ENCODE measurements around the gene VSTM2L.

VSTM2L gene

GRCh38 chr20:37977338-37977737 lies 74.4 kb downstream of the VSTM2L start:
- H3K4me2 ChIP-seq (ENCODE audit: low read length) = no peak overlapping the region
- H3K9me3 ChIP-seq (ENCODE audit: low read length) = no peaks in the 10 kb centered on the region
- H3K9me2 ChIP-seq (ENCODE audit: low read depth, low read length) = no peaks in the 10 kb centered on the region
- no peak for TF ChIP-seq EZH2 (IDR thresholded peaks at IDR 0.05; ENCODE audit: borderline replicate concordance, low read length)
- TF ChIP-seq, protein P1, sequence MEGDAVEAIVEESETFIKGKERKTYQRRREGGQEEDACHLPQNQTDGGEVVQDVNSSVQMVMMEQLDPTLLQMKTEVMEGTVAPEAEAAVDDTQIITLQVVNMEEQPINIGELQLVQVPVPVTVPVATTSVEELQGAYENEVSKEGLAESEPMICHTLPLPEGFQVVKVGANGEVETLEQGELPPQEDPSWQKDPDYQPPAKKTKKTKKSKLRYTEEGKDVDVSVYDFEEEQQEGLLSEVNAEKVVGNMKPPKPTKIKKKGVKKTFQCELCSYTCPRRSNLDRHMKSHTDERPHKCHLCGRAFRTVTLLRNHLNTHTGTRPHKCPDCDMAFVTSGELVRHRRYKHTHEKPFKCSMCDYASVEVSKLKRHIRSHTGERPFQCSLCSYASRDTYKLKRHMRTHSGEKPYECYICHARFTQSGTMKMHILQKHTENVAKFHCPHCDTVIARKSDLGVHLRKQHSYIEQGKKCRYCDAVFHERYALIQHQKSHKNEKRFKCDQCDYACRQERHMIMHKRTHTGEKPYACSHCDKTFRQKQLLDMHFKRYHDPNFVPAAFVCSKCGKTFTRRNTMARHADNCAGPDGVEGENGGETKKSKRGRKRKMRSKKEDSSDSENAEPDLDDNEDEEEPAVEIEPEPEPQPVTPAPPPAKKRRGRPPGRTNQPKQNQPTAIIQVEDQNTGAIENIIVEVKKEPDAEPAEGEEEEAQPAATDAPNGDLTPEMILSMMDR (IDR thresholded peaks at IDR 0.05; ENCODE audit: low read length) = no peak
- H3K36me3 ChIP-seq (ENCODE audit: insufficient read depth, low read length) = 0 out of 2 replicates have a peak, but pooled peaks cover 8% of the 10 kb centered on the region
- no peak overlapping the region for H3K4me3 ChIP-seq (ENCODE audit: low read depth, low read length, poor library complexity, severe bottlenecking)
- no peaks in the 10 kb centered on the region for H3K27me3 ChIP-seq (ENCODE audit: insufficient read depth, low read length)
- no peak overlapping the region for H3K27ac ChIP-seq (ENCODE audit: low read depth, low read length, poor library complexity, severe bottlenecking)
- H3K4me1 ChIP-seq (ENCODE audit: insufficient read depth, low read length, severe bottlenecking) = peaks cover 13% of the 10 kb centered on the region
- no peak overlapping the region for H3K9ac ChIP-seq (ENCODE audit: low read length)
- no peaks in the 10 kb centered on the region for H4K20me1 ChIP-seq (ENCODE audit: insufficient read depth, low read length)
- no peak overlapping the region for H2AFZ ChIP-seq (ENCODE audit: low read length)
- no peaks in the 10 kb centered on the region for H3F3A ChIP-seq (ENCODE audit: insufficient read depth, low read length)
- no peaks in the 10 kb centered on the region for H3K79me2 ChIP-seq (ENCODE audit: insufficient read depth, low read length)

GRCh38 chr20:37977786-37978185 lies 74.9 kb downstream of the VSTM2L start:
- no peak overlapping the region for H3K9ac ChIP-seq (ENCODE audit: low read length)
- no peaks in the 10 kb centered on the region for H3F3A ChIP-seq (ENCODE audit: insufficient read depth, low read length)
- no peaks in the 10 kb centered on the region for H3K27me3 ChIP-seq (ENCODE audit: insufficient read depth, low read length)
- H3K4me2 ChIP-seq (ENCODE audit: low read length) = no peak overlapping the region
- H2AFZ ChIP-seq (ENCODE audit: low read length) = no peak overlapping the region
- peaks cover 12% of the 10 kb centered on the region; the same call in 1 of the 2 replicates for H3K36me3 ChIP-seq (ENCODE audit: insufficient read depth, low read length)
- H3K9me2 ChIP-seq (ENCODE audit: low read depth, low read length) = no peaks in the 10 kb centered on the region
- H3K79me2 ChIP-seq (ENCODE audit: insufficient read depth, low read length) = no peaks in the 10 kb centered on the region
- no peaks in the 10 kb centered on the region for H4K20me1 ChIP-seq (ENCODE audit: insufficient read depth, low read length)
- TF ChIP-seq EZH2 (IDR thresholded peaks at IDR 0.05; ENCODE audit: borderline replicate concordance, low read length) = no peak
- TF ChIP-seq, protein P1 (IDR thresholded peaks at IDR 0.05; ENCODE audit: low read length) = no peak
- H3K9me3 ChIP-seq (ENCODE audit: low read length) = no peaks in the 10 kb centered on the region
- no peak overlapping the region for H3K4me3 ChIP-seq (ENCODE audit: low read depth, low read length, poor library complexity, severe bottlenecking)
- peaks cover 13% of the 10 kb centered on the region for H3K4me1 ChIP-seq (ENCODE audit: insufficient read depth, low read length, severe bottlenecking)
- no peak overlapping the region for H3K27ac ChIP-seq (ENCODE audit: low read depth, low read length, poor library complexity, severe bottlenecking)

- no peak overlapping the region for H3K27ac ChIP-seq (ENCODE audit: low read depth, low read length, poor library complexity, severe bottlenecking)
- H3K27me3 ChIP-seq (ENCODE audit: insufficient read depth, low read length) = no peaks in the 10 kb centered on the region
These were observed 76.4 kb downstream of the VSTM2L start for GRCh38 chr20:37979021-37979985.

More at GRCh38 chr20:37979021-37979985, 76.4 kb downstream of the VSTM2L start:
- Histone ChIP-seq H3K9me3 (ENCODE audit: low read length) (no peaks in the 10 kb centered on the region), H3K36me3 (ENCODE audit: insufficient read depth, low read length) (peaks cover 17% of the 10 kb centered on the region; the same call in 1 of the 2 replicates), H3K4me3 (ENCODE audit: low read depth, low read length, poor library complexity, severe bottlenecking) (no peak overlapping the region), H3K9ac (ENCODE audit: low read length) (no peak overlapping the region), H3K9me2 (ENCODE audit: low read depth, low read length) (no peaks in the 10 kb centered on the region), H4K20me1 (ENCODE audit: insufficient read depth, low read length) (no peaks in the 10 kb centered on the region), H3K79me2 (ENCODE audit: insufficient read depth, low read length) (no peaks in the 10 kb centered on the region), H3F3A (ENCODE audit: insufficient read depth, low read length) (no peaks in the 10 kb centered on the region), H3K4me1 (ENCODE audit: insufficient read depth, low read length, severe bottlenecking) (peaks cover 13% of the 10 kb centered on the region), H2AFZ (ENCODE audit: low read length) (no peak overlapping the region), H3K4me2 (ENCODE audit: low read length) (no peak overlapping the region)
- no peak for TF ChIP-seq EZH2 (IDR thresholded peaks at IDR 0.05; ENCODE audit: borderline replicate concordance, low read length)
- TF ChIP-seq, protein P1 (IDR thresholded peaks at IDR 0.05; ENCODE audit: low read length) = no peak

Measured in OCI-LY1 (cell line).